PFSK-1 (cell line): Measurements from ENCODE around the gene RAP1GAP.

Experiments used
- POLR2AphosphoS5 ChIP-seq: IDR thresholded peaks from 2 replicates; pipeline ENCODE4 v1.6.1; 2012; ENCODE audit warnings: low read depth, mild to moderate bottlenecking, control low read depth, low read length, moderate library complexity
- SIN3A ChIP-seq: IDR thresholded peaks from 2 replicates; pipeline ENCODE4 v1.6.1; 2012; ENCODE audit warnings: mild to moderate bottlenecking, low read length, moderate library complexity, borderline replicate concordance; ENCODE audit not compliant: insufficient read depth
- TAF1 ChIP-seq: IDR thresholded peaks from 2 replicates; pipeline ENCODE4 v1.6.1; 2012; ENCODE audit warnings: low read length, control low read depth, borderline replicate concordance; ENCODE audit not compliant: insufficient read depth
- TF ChIP-seq, protein P1 (sequence below), 2 experiments: IDR thresholded peaks; 2 replicates each; pipeline versions ENCODE4 v1.6.1 to v1.8.0; 2011 to 2012; ENCODE audit warnings: low read depth in 2 of 2, low read length in 2 of 2, control low read depth in 1 of 2, inconsistent platforms in 1 of 2, mild to moderate bottlenecking in 1 of 2, moderate library complexity in 1 of 2; ENCODE audit not compliant: insufficient read depth in 1 of 2

DNA sequence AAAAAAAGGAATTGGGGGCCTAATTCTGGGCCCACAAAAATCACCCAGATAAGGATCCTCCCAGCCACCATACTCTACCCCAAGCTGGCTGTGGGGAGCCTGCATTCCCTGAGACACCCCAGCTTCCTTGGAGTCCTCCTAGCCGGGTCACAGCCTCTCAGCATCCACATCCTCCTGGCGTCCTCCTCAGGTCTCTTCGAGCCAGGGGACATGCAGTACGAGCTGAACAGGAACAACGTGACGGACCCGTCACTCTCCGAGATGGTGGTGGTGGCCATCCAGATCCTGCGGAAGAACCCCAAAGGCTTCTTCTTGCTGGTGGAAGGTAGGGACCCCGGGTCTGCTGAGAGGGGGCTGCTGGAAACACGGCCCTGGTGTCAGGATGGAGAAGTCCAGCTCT, 95.7 kb downstream of the RAP1GAP start:
- no peak for TF ChIP-seq TAF1
- TF ChIP-seq, protein P1, sequence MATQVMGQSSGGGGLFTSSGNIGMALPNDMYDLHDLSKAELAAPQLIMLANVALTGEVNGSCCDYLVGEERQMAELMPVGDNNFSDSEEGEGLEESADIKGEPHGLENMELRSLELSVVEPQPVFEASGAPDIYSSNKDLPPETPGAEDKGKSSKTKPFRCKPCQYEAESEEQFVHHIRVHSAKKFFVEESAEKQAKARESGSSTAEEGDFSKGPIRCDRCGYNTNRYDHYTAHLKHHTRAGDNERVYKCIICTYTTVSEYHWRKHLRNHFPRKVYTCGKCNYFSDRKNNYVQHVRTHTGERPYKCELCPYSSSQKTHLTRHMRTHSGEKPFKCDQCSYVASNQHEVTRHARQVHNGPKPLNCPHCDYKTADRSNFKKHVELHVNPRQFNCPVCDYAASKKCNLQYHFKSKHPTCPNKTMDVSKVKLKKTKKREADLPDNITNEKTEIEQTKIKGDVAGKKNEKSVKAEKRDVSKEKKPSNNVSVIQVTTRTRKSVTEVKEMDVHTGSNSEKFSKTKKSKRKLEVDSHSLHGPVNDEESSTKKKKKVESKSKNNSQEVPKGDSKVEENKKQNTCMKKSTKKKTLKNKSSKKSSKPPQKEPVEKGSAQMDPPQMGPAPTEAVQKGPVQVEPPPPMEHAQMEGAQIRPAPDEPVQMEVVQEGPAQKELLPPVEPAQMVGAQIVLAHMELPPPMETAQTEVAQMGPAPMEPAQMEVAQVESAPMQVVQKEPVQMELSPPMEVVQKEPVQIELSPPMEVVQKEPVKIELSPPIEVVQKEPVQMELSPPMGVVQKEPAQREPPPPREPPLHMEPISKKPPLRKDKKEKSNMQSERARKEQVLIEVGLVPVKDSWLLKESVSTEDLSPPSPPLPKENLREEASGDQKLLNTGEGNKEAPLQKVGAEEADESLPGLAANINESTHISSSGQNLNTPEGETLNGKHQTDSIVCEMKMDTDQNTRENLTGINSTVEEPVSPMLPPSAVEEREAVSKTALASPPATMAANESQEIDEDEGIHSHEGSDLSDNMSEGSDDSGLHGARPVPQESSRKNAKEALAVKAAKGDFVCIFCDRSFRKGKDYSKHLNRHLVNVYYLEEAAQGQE (IDR thresholded peaks at IDR 0.05; ENCODE audit: insufficient read depth in 1 of 2, low read depth in 2 of 2, low read length in 2 of 2) = no peak
- no peak for TF ChIP-seq POLR2AphosphoS5
- TF ChIP-seq SIN3A = no peak
